Right renal pelvis (tissue), 4 donors: ENCODE measurements around the gene PKNOX1. TPM values are rescaled to one million over a fixed set of nuclear protein-coding genes. Genes with fewer than 3 reads are reported as not detected.
A peak's percentile ranks its signal among the peaks of the same experiment; 100 is the strongest.
"Not testable (repeated sequence)": the region's sequence is repeated elsewhere in the genome, so short reads cannot be mapped to it uniquely, and the experiment has no call there.

Experiments used
- DNase-seq, 4 donors: peaks; one replicate each; pipeline ENCODE4 v3.0.0-alpha.2; 2013; ENCODE audit warnings: low read depth in 4 of 4, low spot score in 3 of 4, missing footprints in 1 of 4
- polyA plus RNA-seq, 4 donors: library from polyadenylated mRNA; unstranded; fragments of 120-200 nt; gene quantifications; one replicate each; pipeline ENCODE4 v1.2.1, GENCODE V29; 2013; ENCODE audit not compliant: insufficient read length in 4 of 4

The PKNOX1 gene
- 10 to 100 TPM; 24.9 to 28.6 (median 25.9) TPM for polyA plus RNA-seq

- peak; percentile 93 to 96 (median 93) for DNase-seq
These were observed at the start of gene PKNOX1 for GRCh38 chr21:42973991-42974831. TSS of gene PKNOX1 (plus strand) at chr21:42974562. CDS start at chr21:43004382, 29,820 bp downstream.

- no peak for DNase-seq
These were observed 49.0 kb upstream of the PKNOX1 start, which contains the start of gene ERVH48-1 for GRCh38 chr21:42925114-42925926. TSS of gene ERVH48-1 (minus strand) at chr21:42925630. CDS start at chr21:42919006, 6,624 bp downstream.

- DNase-seq, result not testable (repeated sequence)
These were observed 46.7 kb upstream of the PKNOX1 start for GRCh38 chr21:42927474-42928200.

DNA sequence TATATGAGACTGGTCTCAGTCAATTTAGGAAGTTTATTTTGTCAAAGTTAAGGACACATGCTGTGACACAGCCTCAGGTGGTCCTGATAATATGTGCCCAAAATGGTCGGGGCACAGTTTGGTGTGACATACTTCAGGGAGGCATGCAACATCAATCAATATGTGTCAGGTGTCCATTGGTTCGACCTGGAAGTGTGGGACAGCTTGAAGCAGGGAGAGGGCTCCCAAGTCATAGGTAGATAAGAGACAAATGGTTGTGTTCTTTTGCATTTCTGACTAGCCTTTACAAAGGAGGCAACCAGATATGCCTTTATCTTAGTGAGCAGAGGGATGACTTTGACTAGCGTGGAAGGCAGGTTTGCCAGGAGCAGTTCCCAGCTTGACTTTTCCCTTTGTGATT is 44.4 kb upstream of the PKNOX1 start:
- DNase-seq, result no peak

DNA sequence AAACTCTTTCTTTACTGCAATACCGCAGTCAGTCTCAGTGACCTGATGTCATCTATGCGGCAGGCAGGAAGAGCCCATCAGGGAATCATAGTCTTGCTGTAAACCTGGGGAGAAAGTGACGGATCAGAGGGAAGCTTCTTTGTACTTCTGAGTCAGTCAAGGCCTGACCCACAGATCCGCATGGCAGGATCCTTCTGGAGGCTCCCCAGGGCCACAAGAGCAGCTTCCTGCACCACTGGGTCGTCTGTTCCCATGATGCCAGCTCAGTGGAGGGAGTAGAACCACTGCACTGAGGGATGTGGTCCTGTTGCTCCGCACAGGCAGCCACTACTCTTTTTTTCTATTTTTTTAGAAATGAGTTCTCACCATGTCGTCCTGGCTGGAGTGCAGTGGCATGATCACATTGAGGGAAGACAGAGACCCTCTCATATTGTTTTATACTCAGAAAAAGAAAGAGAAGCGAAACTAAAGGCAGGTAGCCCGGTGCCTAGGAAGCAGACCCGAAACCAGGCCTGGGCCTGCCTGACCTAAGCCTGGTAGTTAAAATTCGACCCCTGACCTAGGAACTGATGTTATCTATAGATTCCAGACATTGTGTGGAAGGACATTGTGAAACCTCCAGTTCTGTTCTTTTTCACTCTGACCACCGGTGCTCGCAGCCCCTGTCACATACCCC is 42.7 kb upstream of the PKNOX1 start:
- no peak for DNase-seq

DNA sequence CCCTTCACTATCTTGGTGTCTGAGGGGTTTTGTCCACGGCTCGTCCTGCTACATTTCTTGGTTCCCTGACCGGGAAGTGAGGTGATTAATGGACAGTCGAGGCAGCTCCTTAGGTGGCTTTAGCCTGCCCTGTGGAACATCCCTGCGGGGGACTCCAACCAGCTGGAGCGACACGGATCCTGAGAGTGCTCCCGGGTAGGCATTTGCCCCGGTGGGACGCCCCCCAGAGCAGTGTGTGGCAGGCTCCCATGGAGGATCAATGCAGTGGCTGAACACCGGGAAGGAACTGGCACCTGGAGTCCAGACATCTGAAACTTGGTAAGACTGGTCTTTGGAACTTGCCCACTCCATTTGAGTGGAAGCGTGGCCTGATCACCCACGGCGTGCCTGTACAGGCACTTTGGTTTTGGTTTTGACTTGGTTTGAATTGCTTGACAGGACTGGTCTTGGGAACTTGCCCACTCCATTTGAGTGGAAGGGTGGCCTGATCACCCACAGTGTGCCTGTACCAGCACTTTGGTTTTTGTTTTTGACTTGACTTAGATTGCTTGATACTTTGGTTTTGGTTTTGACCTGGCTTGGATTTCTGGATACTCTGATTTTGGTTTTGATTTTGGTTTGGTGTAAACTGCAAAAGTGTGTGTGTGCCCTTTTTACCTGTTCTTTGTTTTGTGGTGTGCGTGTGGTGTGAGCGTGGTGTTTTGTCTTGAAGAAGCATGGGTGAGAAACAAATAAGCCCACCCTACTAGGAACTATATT is 41.8 kb upstream of the PKNOX1 start:
- not testable (repeated sequence) for DNase-seq

GRCh38 chr21:42933137-42933970 is 41.0 kb upstream of the PKNOX1 start:
- DNase-seq, result not testable (repeated sequence)

DNA sequence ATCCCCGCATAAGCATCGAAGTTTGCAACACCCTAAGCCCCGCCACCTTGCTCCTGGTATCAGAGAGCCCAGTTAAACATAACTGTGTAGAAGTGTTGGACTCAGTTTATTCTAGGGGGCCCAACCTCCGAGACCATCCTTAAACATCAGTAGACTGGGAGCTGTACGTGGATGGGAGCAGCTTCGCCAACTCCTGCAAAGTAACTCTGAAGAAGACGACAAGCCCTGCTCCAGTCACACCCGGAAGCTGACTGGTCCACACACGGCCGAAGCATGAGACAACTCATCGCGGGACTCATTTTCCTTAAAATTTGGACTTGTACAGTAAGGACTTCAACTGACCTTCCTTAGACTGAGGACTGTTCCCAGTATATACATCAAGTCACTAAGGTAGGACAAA is 40.4 kb upstream of the PKNOX1 start:
- DNase-seq, result not testable (repeated sequence)

DNA sequence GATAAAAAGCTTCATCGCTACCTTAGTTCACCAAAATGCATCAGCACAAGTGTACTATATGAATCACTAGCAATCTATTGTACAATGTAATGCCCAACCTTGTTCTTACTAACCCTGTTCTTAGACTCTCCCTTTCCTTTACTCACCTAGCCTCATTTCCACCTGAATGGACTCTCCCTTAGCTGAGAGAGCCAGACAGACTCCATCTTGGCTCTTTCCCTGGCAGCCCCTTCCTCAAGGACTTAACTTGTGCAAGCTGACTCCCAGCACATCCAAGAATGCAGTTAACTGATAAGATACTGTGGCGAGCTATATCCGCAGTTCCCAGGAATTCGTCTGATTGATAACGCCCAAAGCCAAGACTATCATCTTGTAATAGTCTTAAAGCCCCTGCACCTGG is 38.0 kb upstream of the PKNOX1 start:
- DNase-seq, result not testable (repeated sequence)

GRCh38 chr21:42937034-42937940 is 37.1 kb upstream of the PKNOX1 start:
- not testable (repeated sequence) for DNase-seq

DNA sequence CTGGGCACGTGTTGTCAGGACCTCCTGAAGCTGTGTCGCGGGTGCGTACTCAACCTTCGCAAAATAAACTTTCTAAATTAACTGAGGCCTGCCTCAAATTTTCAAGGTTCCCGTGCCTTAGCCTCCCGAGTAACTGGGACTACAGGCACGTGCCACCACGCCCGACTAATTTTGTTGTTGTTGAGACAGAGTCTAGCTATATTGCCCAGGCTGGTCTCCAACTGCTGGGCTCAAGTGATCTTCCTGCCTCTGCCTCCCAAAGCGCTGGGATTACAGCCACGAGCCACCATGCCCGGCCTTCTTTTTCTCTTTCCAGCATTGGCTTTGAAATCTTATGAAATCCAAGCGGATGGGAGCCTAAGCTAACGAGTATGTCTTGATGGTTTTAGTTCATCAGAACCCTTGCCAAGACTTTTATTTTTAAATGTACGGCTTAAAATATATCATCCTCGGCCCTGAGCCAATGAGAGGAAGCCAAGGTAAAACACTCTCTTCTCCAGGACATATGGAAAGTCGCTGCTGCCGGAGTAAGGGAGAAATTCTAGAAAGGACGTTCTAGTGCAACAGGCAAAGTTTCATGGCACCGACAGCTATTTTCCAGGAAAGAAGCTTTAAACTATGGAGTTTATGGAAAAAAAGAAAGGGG is 36.3 kb upstream of the PKNOX1 start:
- DNase-seq, result no peak

DNA sequence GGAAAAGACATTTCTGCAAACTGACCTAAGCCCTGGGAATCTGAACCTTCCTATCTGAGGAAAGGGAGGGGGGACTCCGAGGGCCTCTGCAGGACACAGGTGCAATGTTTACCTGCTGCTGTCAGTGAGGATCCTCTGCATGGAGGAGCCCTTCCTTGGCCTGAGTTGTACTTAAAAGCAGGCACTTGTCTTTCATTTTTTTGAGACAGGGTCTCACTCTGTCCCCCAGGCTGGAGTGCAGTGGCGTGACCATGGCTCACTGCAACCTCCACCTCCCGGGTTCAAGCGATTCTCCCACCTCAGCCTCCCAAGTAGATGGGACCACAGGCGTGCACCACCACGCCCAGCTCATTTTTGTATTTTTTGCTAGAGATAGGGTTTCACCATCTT is 35.8 kb upstream of the PKNOX1 start:
- not testable (repeated sequence) for DNase-seq

DNA sequence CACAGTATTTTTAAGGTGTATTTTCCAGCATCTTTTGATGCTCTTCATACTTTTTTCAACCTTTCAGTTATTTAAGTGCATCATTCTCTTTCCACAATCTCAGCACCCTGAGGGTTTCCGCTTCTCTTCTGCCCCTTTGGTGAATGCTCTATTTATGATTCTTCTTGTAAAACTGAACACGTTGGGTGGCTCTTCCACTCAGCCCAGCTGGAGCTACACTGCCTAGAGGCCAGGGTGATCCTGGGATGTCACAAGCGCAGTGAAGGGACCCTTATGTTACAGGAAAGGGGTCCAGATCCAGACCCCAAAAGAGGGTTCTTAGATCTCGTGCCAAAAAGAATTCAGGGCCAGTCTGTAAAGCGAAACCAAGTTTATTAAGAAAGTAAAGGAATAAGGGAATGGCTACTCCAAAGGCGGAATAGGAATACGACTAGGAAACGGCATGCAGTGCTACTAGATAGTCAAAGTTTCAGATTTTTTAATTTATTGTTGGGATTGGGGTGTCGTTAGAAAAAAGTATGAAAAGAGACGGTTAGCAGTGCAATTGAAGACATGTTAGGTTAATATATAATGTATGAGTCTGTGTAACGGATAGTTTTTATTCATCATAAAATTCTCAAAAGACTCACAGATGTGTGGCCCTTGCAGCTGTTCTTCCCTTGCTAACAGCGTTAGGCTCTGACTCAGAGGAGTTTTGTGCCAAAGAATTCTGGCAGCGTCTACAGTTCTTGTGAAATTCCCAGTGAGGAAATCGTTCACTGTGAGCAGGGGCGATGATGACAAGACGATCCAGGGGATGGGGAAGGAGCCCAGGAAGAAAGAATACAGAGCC is 34.6 kb upstream of the PKNOX1 start:
- DNase-seq, result peak in 3 of 4 donors; percentile 64 to 71 (median 68)

- no peak for DNase-seq
These were observed 32.7 kb upstream of the PKNOX1 start for GRCh38 chr21:42941696-42942085.

GRCh38 chr21:42942244-42942643 is 32.1 kb upstream of the PKNOX1 start:
- DNase-seq, result no peak
